ENCODE results near the gene MEF2C. TPM values are rescaled to one million over a fixed set of nuclear protein-coding genes. Genes with fewer than 3 reads are reported as not detected.
A peak's percentile ranks its signal among the peaks of the same experiment; 100 is the strongest.

Gene MEF2C
- total RNA-seq, 1 donor from 2014 or later, result 1.9 TPM

DNA sequence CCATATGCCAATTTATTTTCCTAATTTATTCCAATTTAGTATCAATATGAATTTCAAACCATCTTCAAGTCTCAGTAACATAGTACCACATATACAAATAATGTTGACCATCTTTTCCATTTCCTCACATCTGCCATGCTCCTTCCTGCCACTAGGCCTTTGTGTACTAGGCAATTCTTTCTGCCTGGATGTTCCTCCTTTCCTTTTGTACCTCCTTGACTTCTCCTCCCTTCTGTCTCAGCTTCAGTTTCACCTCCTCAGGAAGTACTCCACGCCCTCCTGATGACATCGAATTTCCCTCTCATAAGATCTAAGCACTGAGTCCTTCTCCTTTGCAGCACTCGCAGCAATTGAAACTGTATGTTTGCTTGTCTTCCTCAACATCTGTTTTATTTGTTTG is 53.9 kb downstream of the MEF2C start:
- DNase-seq (ENCODE audit: low spot score, unreplicated experiment), result no peak
- TF ChIP-seq, protein P1, sequence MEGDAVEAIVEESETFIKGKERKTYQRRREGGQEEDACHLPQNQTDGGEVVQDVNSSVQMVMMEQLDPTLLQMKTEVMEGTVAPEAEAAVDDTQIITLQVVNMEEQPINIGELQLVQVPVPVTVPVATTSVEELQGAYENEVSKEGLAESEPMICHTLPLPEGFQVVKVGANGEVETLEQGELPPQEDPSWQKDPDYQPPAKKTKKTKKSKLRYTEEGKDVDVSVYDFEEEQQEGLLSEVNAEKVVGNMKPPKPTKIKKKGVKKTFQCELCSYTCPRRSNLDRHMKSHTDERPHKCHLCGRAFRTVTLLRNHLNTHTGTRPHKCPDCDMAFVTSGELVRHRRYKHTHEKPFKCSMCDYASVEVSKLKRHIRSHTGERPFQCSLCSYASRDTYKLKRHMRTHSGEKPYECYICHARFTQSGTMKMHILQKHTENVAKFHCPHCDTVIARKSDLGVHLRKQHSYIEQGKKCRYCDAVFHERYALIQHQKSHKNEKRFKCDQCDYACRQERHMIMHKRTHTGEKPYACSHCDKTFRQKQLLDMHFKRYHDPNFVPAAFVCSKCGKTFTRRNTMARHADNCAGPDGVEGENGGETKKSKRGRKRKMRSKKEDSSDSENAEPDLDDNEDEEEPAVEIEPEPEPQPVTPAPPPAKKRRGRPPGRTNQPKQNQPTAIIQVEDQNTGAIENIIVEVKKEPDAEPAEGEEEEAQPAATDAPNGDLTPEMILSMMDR (IDR thresholded peaks at IDR 0.05; ENCODE audit: unreplicated experiment), result peak; percentile 34
- H3K9me3 Mint-ChIP-seq (ENCODE audit: low read depth), result no peaks in the 10 kb centered on the region
- no peaks in the 10 kb centered on the region for H3K36me3 Mint-ChIP-seq (ENCODE audit: insufficient read depth)
- H3K4me1 Mint-ChIP-seq (ENCODE audit: low read depth), result peaks cover 23% of the 10 kb centered on the region
- no peak overlapping the region for H3K27ac Mint-ChIP-seq
- H3K4me3 Mint-ChIP-seq (ENCODE audit: low read depth), result no peak overlapping the region
- no peaks in the 10 kb centered on the region for H3K27me3 Mint-ChIP-seq

DNA sequence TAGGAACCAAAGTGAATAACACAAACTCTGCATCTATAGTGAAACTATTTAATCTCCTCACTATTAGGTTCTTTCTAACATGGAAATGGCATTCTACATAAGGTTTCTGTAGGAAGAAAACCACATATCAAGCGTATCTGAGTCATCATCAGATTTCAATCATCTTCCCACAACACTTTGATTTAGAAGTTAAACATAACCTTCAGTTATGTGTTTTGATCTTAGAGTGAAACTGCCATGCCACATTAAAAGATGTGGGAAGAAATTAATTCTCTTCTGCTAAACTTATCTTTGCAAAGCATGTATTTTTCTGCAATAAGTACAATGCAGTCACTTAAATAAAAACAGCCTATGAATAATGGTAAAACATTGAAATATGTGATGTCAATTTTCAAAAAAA is 55.0 kb downstream of the MEF2C start:
- H3K27ac Mint-ChIP-seq, result no peak overlapping the region
- no peaks in the 10 kb centered on the region for H3K9me3 Mint-ChIP-seq (ENCODE audit: low read depth)
- no peak for DNase-seq (ENCODE audit: low spot score, unreplicated experiment)
- H3K4me1 Mint-ChIP-seq (ENCODE audit: low read depth), result peaks cover 23% of the 10 kb centered on the region
- H3K27me3 Mint-ChIP-seq, result no peaks in the 10 kb centered on the region
- H3K36me3 Mint-ChIP-seq (ENCODE audit: insufficient read depth), result no peaks in the 10 kb centered on the region
- H3K4me3 Mint-ChIP-seq (ENCODE audit: low read depth), result no peak overlapping the region
- TF ChIP-seq, protein P1 (IDR thresholded peaks at IDR 0.05; ENCODE audit: unreplicated experiment), result no peak

GRCh38 chr5:88826646-88827585 is 56.1 kb downstream of the MEF2C start:
- H3K27ac Mint-ChIP-seq, result peak overlapping the region; percentile 89
- no peak overlapping the region for H3K4me3 Mint-ChIP-seq (ENCODE audit: low read depth)
- H3K9me3 Mint-ChIP-seq (ENCODE audit: low read depth), result no peaks in the 10 kb centered on the region
- H3K4me1 Mint-ChIP-seq (ENCODE audit: low read depth), result peaks cover 21% of the 10 kb centered on the region
- H3K27me3 Mint-ChIP-seq, result no peaks in the 10 kb centered on the region
- no peak for DNase-seq (ENCODE audit: low spot score, unreplicated experiment)
- TF ChIP-seq, protein P1 (IDR thresholded peaks at IDR 0.05; ENCODE audit: unreplicated experiment), result no peak
- H3K36me3 Mint-ChIP-seq (ENCODE audit: insufficient read depth), result no peaks in the 10 kb centered on the region

GRCh38 chr5:88825584-88826315 is 57.2 kb downstream of the MEF2C start:
- Mint-ChIP-seq H3K27ac (no peak overlapping the region), H3K4me1 (ENCODE audit: low read depth) (peaks cover 19% of the 10 kb centered on the region), H3K4me3 (ENCODE audit: low read depth) (no peak overlapping the region), H3K9me3 (ENCODE audit: low read depth) (no peaks in the 10 kb centered on the region), H3K36me3 (ENCODE audit: insufficient read depth) (no peaks in the 10 kb centered on the region), H3K27me3 (no peaks in the 10 kb centered on the region)
- DNase-seq (ENCODE audit: low spot score, unreplicated experiment), result no peak
- TF ChIP-seq, protein P1 (IDR thresholded peaks at IDR 0.05; ENCODE audit: unreplicated experiment), result no peak

GRCh38 chr5:88824892-88825583 is 57.9 kb downstream of the MEF2C start:
- TF ChIP-seq, protein P1 (IDR thresholded peaks at IDR 0.05; ENCODE audit: unreplicated experiment), result no peak
- DNase-seq (ENCODE audit: low spot score, unreplicated experiment), result no peak
- Mint-ChIP-seq H3K4me3 (ENCODE audit: low read depth) (no peak overlapping the region), H3K36me3 (ENCODE audit: insufficient read depth) (no peaks in the 10 kb centered on the region), H3K27me3 (no peaks in the 10 kb centered on the region), H3K4me1 (ENCODE audit: low read depth) (peaks cover 19% of the 10 kb centered on the region), H3K27ac (no peak overlapping the region), H3K9me3 (ENCODE audit: low read depth) (no peaks in the 10 kb centered on the region)
